HepG2 (cell line): ENCODE measurements around the gene ASCC2. TPM values are rescaled to one million over a fixed set of nuclear protein-coding genes. Genes with fewer than 3 reads are reported as not detected.

Experiments used
- ATAC-seq: fragments of 200-7000 bp; cut with Tn5 transposase; 3 replicates; pipeline ENCODE4 v1.9.1; 2020; ENCODE audit warnings: mild to moderate bottlenecking, moderate library complexity
- BruUV-seq: library from RNA; stranded (reverse); fragments of 400-500 nt; replicated peaks from 2 replicates; lab custom pipeline; 2021; lab: Mats Ljungman, UMichigan
- CTCF ChIA-PET: fragments of 300-600 bp; formaldehyde crosslinking; extraction: SDS; loops from one replicate; lab custom pipeline; 2021; ENCODE audit warnings: low total read pairs, inconsistent platforms, low intra/inter-chr PET ratio; lab: Yijun Ruan, JAX
- POLR2A ChIA-PET: fragments of 350-600 bp; sonication (Branson Sonifier 250); formaldehyde crosslinking; loops from one replicate; lab custom pipeline; 2020; ENCODE audit warnings: antibody characterized with exemption, inconsistent platforms; lab: Yijun Ruan, JAX
- DNase-seq: peaks from one replicate; pipeline ENCODE4 v3.0.0-alpha.2; 2015; ENCODE audit warnings: low spot score
- FAIRE-seq: peaks from 3 replicates; lab custom pipeline; 2011; peaks lifted over from hg19 to GRCh38; lab: Jason Lieb, UNC
- H2AFZ ChIP-seq: one replicate; pipeline ENCODE4 v1.6.1; 2011; ENCODE audit warnings: low read length, inconsistent platforms
- H3K27ac ChIP-seq: fragments of 300-600 bp; 3 replicates; pipeline ENCODE4 v1.8.0; 2011; ENCODE audit warnings: mixed run types, mild to moderate bottlenecking, mixed read lengths, low read length, inconsistent platforms; ENCODE audit not compliant: insufficient read depth; ENCODE audit errors: extremely low read length
- H3K27me3 ChIP-seq, 2 experiments: fragments of 200-600 bp in 1 of 2; 2 replicates in 1 of 2; 3 replicates in 1 of 2; pipeline versions ENCODE4 v1.6.0 to v1.8.0; 2011; ENCODE audit warnings: low read length in 2 of 2, mild to moderate bottlenecking in 2 of 2, moderate library complexity in 2 of 2, inconsistent platforms in 1 of 2; ENCODE audit not compliant: insufficient read depth in 2 of 2, control insufficient read depth in 1 of 2
- H3K36me3 ChIP-seq, 2 experiments: fragments of 200-600 bp in 1 of 2; replicated peaks in 1 of 2; 2 replicates in 1 of 2; 3 replicates in 1 of 2; pipeline versions ENCODE4 v1.5.1 to v1.8.0; 2011; ENCODE audit warnings: low read length in 2 of 2, inconsistent platforms in 1 of 2; ENCODE audit not compliant: insufficient read depth in 2 of 2, control insufficient read depth in 1 of 2
- H3K4me1 ChIP-seq: 2 replicates; pipeline ENCODE4 v1.5.1; 2012; ENCODE audit warnings: low read length, inconsistent platforms; ENCODE audit not compliant: insufficient read depth
- H3K4me2 ChIP-seq: 2 replicates; pipeline ENCODE4 v1.6.0; 2011; ENCODE audit warnings: low read depth, low read length, inconsistent platforms
- H3K4me3 ChIP-seq, 3 experiments: fragments of 200-600 bp in 1 of 3; sonication (generic), shearing (Covaris generic) in 1 of 3; replicated peaks in 1 of 3; 2 replicates each; pipeline ENCODE4 v1.5.1; 2011 to 2016; ENCODE audit warnings: low read length in 3 of 3, inconsistent platforms in 2 of 3, low read depth in 2 of 3, mild to moderate bottlenecking in 2 of 3, control low read depth in 1 of 3, mixed read lengths in 1 of 3; ENCODE audit not compliant: insufficient read depth in 1 of 3
- H3K79me2 ChIP-seq: one replicate; pipeline ENCODE4 v1.6.1; 2011; ENCODE audit warnings: low read length, inconsistent platforms; ENCODE audit not compliant: insufficient read depth
- H3K9ac ChIP-seq: 2 replicates; pipeline ENCODE4 v1.6.0; 2011; ENCODE audit warnings: mild to moderate bottlenecking, low read depth, low read length, inconsistent platforms; ENCODE audit not compliant: insufficient read depth
- H3K9me3 ChIP-seq: 2 replicates; pipeline ENCODE4 v1.5.1; 2012; ENCODE audit warnings: mild to moderate bottlenecking, low read length
- H4K20me1 ChIP-seq: 2 replicates; pipeline ENCODE4 v1.6.0; 2011; ENCODE audit warnings: inconsistent platforms, mild to moderate bottlenecking, low read length, moderate library complexity; ENCODE audit not compliant: insufficient read depth
- BCLAF1 ChIP-seq: fragments of 450-650 bp; IDR thresholded peaks from 2 replicates; pipeline ENCODE4 v1.6.1; 2017; ENCODE audit warnings: mild to moderate bottlenecking
- FOXK1 ChIP-seq: sonication (generic); formaldehyde crosslinking; IDR thresholded peaks from 2 replicates; pipeline ENCODE4 v1.4.0; 2020; ENCODE audit warnings: low read depth, missing genetic modification reagents, borderline replicate concordance
- NPAS2 ChIP-seq: sonication (generic); formaldehyde crosslinking; IDR thresholded peaks from 2 replicates; pipeline ENCODE4 v1.8.0; 2022; ENCODE audit warnings: mild to moderate bottlenecking, missing genetic modification reagents, borderline replicate concordance
- SAP130 ChIP-seq: IDR thresholded peaks from 2 replicates; pipeline ENCODE4 v1.6.1; 2016; ENCODE audit warnings: low read depth
- TGIF2 ChIP-seq: IDR thresholded peaks from 2 replicates; pipeline ENCODE4 v1.6.1; 2016; ENCODE audit warnings: control low read depth, missing compliant biosample characterization
- ZNF501 ChIP-seq: sonication (generic); formaldehyde crosslinking; IDR thresholded peaks from 2 replicates; pipeline ENCODE4 v1.5.1; 2020; ENCODE audit warnings: mild to moderate bottlenecking, moderate library complexity, missing genetic modification reagents
- ZNF547 ChIP-seq: sonication (generic); formaldehyde crosslinking; IDR thresholded peaks from 2 replicates; pipeline ENCODE4 v1.5.1; 2020; ENCODE audit warnings: mild to moderate bottlenecking, missing genetic modification reagents
- ZNF577 ChIP-seq: sonication (generic); formaldehyde crosslinking; IDR thresholded peaks from 2 replicates; pipeline ENCODE4 v1.4.0; 2020; ENCODE audit warnings: mild to moderate bottlenecking, low read depth, missing genetic modification reagents, borderline replicate concordance
- ZNF589 ChIP-seq: sonication (generic); formaldehyde crosslinking; conservative IDR thresholded peaks from 2 replicates; pipeline ENCODE4 v1.8.0; 2022; ENCODE audit warnings: mild to moderate bottlenecking, moderate library complexity, missing genetic modification reagents
- ZNF720 ChIP-seq: sonication (generic); formaldehyde crosslinking; IDR thresholded peaks from 2 replicates; pipeline ENCODE4 v1.4.0; 2020; ENCODE audit warnings: missing genetic modification reagents
- ZNF761 ChIP-seq: sonication (generic); formaldehyde crosslinking; conservative IDR thresholded peaks from 2 replicates; pipeline ENCODE4 v1.4.0; 2020; ENCODE audit warnings: mild to moderate bottlenecking, missing genetic modification reagents
- WGBS: methylation state at CpG from one replicate; pipeline ENCODE4 v1.1.6; 2017; ENCODE audit warnings: low lambda C conversion rate; 5-methylcytosine and 5-hydroxymethylcytosine counted together
- in situ Hi-C: cut with HindIII; loops from 2 replicates; pipeline ENCODE4 v1.10.0; 2017; ENCODE audit warnings: low pct_unique_long_range_greater_than_20kb; ENCODE audit not compliant: extremely low pct_ligation_motif_present
- intact Hi-C: fragments of 100-400 bp; cut with micrococcal nuclease; formaldehyde crosslinking; loops from one replicate; pipeline ENCODE4 v1.10.0; 2022; ENCODE audit not compliant: unreplicated experiment
- polyA plus RNA-seq, 8 experiments: library from polyadenylated mRNA; depleted of rRNA in 3 of 8; stranded (reverse) in 7 of 8; unstranded in 1 of 8; fragments of >200 nt; fragmentation: Illumina TruSeq in 4 of 8; extraction: Trizol in 4 of 8; gene quantifications; 2 replicates each; pipeline versions ENCODE4 v1.2.1 to v1.2.3, GENCODE V29; 2011 to 2016; ENCODE audit warnings: low read depth in 4 of 8, missing spikeins in 1 of 8, mixed read lengths in 1 of 8; ENCODE audit not compliant: insufficient read depth in 1 of 8
- total RNA-seq, 5 experiments: library from RNA; depleted of rRNA; stranded (reverse); fragments of >200 nt; fragmentation: Illumina TruSeq; extraction: Trizol; gene quantifications; 2 replicates each; pipeline ENCODE4 v1.2.3, GENCODE V29; 2016; ENCODE audit warnings: low read depth in 1 of 5
- TF ChIP-seq, protein P1 (sequence below): IDR thresholded peaks from 2 replicates; pipeline ENCODE4 v1.6.1; 2016; ENCODE audit warnings: missing compliant biosample characterization, missing genetic modification reagents, borderline replicate concordance

Gene ASCC2
- total and polyA plus RNA-seq, 2 of the 13 experiments (the other 11 are each of a cell fraction or from before 2014, with no cell fraction given) = 26.2 to 26.3 TPM

GRCh38 chr22:29871684-29872083 is 33.6 kb upstream of the ASCC2 start (continued):
- no peak for TF ChIP-seq ZNF547 (CRISPR knock-in tag)
- TF ChIP-seq, all 625 proteins: peak for 0

DNA sequence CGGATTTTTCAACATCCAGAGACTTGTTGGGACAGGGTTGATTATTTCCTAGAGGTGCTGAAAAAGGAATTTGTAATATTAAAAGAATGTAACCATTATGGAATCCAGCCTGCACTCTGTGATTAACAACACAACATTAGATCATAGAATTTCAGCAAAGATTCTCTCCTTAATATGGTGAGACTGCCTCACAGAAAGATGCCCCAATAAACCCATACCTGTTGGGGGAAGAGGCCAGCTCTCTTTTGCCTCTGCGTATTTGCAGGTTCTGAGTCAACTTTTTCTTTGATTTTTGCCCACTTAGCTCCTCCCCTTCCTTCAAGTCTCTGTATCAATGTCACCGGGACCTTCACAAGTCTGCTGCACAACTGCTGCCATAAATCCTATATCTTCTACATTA is 32.5 kb upstream of the ASCC2 start:
- DNase-seq = no peak
- ATAC-seq = no peak
- 56% methylated on average over 2 of the region's 3 CpGs for WGBS
- Histone ChIP-seq H3K27ac (no peak overlapping the region), H3K79me2 (no peaks in the 10 kb centered on the region), H3K27me3 (peaks cover 0 to 5% of the 10 kb centered on the region in 2 experiments; a peak in 2 of 5 replicates), H3K9ac (no peak overlapping the region), H3K4me2 (no peak overlapping the region), H3K4me1 (peaks cover 26% of the 10 kb centered on the region), H2AFZ (no peak overlapping the region), H3K4me3 (no peak overlapping the region), H3K36me3 (no peaks in the 10 kb centered on the region), H4K20me1 (no peaks in the 10 kb centered on the region), H3K9me3 (no peaks in the 10 kb centered on the region)
- in situ Hi-C loops = no loop called here
- TF ChIP-seq FOXK1 (CRISPR knock-in tag) = no peak
- TF ChIP-seq, protein P1, sequence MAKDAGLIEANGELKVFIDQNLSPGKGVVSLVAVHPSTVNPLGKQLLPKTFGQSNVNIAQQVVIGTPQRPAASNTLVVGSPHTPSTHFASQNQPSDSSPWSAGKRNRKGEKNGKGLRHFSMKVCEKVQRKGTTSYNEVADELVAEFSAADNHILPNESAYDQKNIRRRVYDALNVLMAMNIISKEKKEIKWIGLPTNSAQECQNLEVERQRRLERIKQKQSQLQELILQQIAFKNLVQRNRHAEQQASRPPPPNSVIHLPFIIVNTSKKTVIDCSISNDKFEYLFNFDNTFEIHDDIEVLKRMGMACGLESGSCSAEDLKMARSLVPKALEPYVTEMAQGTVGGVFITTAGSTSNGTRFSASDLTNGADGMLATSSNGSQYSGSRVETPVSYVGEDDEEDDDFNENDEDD (CRISPR knock-in tag) = no peak
- no peak for TF ChIP-seq ZNF501 (CRISPR knock-in tag)
- intact Hi-C loops = no loop called here
- POLR2A ChIA-PET = interaction anchor here (3.8 kb wide), 1 partner anchor 12 kb away, joined by 19 read pairs; the partner anchor contains the start of gene MTMR3
- no peak for FAIRE-seq
- no TSS peak for BruUV-seq
- CTCF ChIA-PET = no interaction called here

DNA sequence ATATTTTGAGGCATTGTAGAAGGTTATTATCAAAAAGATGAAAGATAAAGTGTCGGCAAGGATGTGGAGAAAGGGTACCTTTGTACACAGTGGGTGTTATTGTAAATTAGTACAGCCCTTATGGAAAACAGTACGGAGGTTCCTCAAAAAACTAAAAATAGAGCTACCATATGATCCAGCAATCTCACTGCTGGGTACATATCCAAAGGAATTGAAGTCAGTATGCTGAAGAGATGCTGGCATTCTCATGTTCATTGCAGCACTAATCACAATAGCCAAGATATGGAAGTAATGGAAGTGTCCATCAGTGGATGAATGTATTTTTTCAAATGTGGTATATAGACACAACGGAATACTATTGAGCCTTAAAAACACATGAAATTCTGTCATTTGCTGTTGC is 29.8 kb upstream of the ASCC2 start:
- no peak overlapping the region for H3K27ac ChIP-seq
- no peak overlapping the region for H2AFZ ChIP-seq
- no peaks in the 10 kb centered on the region for H3K36me3 ChIP-seq
- no peak overlapping the region for H3K4me3 ChIP-seq
- ATAC-seq (no peak), FAIRE-seq (no peak), DNase-seq (no peak)
- 47% methylated on average over 3 of the region's 3 CpGs for WGBS
- intact Hi-C loops (no loop called here), in situ Hi-C loops (no loop called here)
- no TSS peak for BruUV-seq
- no peak overlapping the region for H3K4me2 ChIP-seq
- peaks cover 36% of the 10 kb centered on the region for H3K4me1 ChIP-seq
- H3K27me3 ChIP-seq = peaks cover 0 to 5% of the 10 kb centered on the region in 2 experiments; a peak in 2 of 5 replicates
- H3K9ac ChIP-seq = no peak overlapping the region
- ChIA-PET POLR2A (no interaction called here), CTCF (no interaction called here)
- H3K9me3 ChIP-seq = no peaks in the 10 kb centered on the region
- H3K79me2 ChIP-seq = no peaks in the 10 kb centered on the region
- H4K20me1 ChIP-seq = no peaks in the 10 kb centered on the region
- TF ChIP-seq ZNF589 (no peak), ZNF577 (CRISPR knock-in tag) (no peak), ZNF761 (CRISPR knock-in tag) (no peak), ZNF720 (no peak), BCLAF1 (no peak), TGIF2 (CRISPR knock-in tag) (no peak), SAP130 (no peak), NPAS2 (no peak)
